NB4 (cell line): ENCODE results near the gene RNF17.

Experiments used
- MAX ChIP-seq: IDR thresholded peaks from 2 replicates; pipeline ENCODE4 v1.6.1; 2011; ENCODE audit warnings: low read depth, low read length
- MYC ChIP-seq: IDR thresholded peaks from 2 replicates; pipeline ENCODE4 v1.6.1; 2011; ENCODE audit warnings: low read depth, low read length
- POLR2A ChIP-seq: IDR thresholded peaks from 2 replicates; pipeline ENCODE4 v1.6.1; 2011; ENCODE audit warnings: mild to moderate bottlenecking; ENCODE audit not compliant: insufficient read length; ENCODE audit errors: extremely low read depth
- TF ChIP-seq, protein P1 (sequence below): IDR thresholded peaks from one replicate; pipeline ENCODE4 v1.5.1; 2012; ENCODE audit warnings: low read depth, low read length

- TF ChIP-seq, protein P1, sequence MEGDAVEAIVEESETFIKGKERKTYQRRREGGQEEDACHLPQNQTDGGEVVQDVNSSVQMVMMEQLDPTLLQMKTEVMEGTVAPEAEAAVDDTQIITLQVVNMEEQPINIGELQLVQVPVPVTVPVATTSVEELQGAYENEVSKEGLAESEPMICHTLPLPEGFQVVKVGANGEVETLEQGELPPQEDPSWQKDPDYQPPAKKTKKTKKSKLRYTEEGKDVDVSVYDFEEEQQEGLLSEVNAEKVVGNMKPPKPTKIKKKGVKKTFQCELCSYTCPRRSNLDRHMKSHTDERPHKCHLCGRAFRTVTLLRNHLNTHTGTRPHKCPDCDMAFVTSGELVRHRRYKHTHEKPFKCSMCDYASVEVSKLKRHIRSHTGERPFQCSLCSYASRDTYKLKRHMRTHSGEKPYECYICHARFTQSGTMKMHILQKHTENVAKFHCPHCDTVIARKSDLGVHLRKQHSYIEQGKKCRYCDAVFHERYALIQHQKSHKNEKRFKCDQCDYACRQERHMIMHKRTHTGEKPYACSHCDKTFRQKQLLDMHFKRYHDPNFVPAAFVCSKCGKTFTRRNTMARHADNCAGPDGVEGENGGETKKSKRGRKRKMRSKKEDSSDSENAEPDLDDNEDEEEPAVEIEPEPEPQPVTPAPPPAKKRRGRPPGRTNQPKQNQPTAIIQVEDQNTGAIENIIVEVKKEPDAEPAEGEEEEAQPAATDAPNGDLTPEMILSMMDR = no peak
- TF ChIP-seq POLR2A = no peak
- no peak for TF ChIP-seq MAX
- no peak for TF ChIP-seq MYC
Observed at GRCh38 chr13:24882665-24883064, 118.7 kb downstream of the RNF17 start.
